Measurements from ENCODE around the gene FILIP1. TPM values are rescaled to one million over a fixed set of nuclear protein-coding genes. Genes with fewer than 3 reads are reported as not detected.

The FILIP1 gene
- total and polyA plus RNA-seq, 4 experiments from 2014 or later: not detected

DNA sequence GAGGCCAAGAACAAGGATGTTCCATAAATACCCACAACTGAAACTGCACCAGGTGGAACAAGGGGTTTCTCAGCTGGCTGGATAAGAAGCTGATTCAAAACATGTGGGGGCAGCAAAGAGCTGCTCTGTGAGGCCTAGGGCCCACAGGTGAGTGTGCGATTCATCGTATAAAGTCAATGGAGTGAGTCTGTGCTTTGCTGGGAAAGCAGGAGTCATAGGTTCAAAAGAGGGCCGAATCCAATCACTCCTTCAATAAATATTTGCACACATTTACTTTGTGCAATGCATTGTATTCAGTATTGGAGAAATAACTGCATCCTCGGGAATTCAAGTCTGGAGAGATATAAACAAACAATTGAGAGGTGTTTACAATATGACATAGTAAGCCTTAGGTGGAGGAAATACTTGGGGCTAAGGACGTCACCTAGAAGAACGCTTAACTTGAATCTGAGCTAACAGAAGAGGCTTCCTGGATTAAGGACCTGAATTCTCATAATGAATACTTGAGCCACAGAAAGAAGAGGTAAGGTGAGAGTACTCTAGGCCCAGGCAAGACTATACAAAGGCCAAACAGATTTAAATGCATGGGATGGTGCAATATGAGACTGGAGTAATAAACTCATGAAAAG, 125.3 kb downstream of the FILIP1 start:
- POLR2A ChIA-PET (ENCODE audit: partially characterized antibody): no interaction called here
- Mint-ChIP-seq H3K9me3 (peaks cover 0 to 4% (median 0%) of the 10 kb centered on the region in 8 donors), H3K4me1 (no peaks in the 10 kb centered on the region), H3K27me3 (peaks cover 2 to 4% of the 10 kb centered on the region in 2 donors), H3K4me3 (no peak overlapping the region), H3K27ac (no peak overlapping the region), H3K36me3 (no peaks in the 10 kb centered on the region)
- Histone ChIP-seq H3K4me1 (ENCODE audit: insufficient read depth, low read length) (no peaks in the 10 kb centered on the region), H3K36me3 (ENCODE audit: insufficient read depth, low read length) (no peaks in the 10 kb centered on the region), H3K27ac (ENCODE audit: low read depth, low read length) (no peak overlapping the region), H3K9me3 (ENCODE audit: control insufficient read depth in 1 of 2, low read length in 2 of 2) (no peaks in the 10 kb centered on the region), H3K27me3 (ENCODE audit: insufficient read depth, low read length) (no peaks in the 10 kb centered on the region), H3K4me3 (ENCODE audit: low read length in 2 of 2) (no peak overlapping the region)
- no peak for DNase-seq
- intact Hi-C loops (cut with micrococcal nuclease): no loop called here
- CTCF ChIA-PET (ENCODE audit: partially characterized antibody): no interaction called here

DNA sequence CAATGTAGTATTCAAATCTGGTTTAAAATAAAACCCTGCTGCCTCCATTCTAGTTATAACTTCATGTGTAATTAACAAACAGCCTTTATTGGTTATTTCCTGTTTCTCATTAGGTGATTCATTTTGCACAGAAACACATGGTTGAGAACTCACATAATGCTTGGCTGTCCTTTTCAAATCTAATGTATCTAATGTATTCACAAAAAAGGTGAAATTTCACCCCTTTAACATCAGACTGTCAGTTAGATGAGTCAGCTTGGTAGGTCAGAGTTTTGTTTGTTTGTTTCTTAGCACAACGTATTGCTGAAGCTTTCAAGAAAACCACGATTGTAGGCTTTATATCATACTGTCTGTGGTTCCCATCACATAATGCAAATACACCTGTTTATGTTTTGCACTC, 130.3 kb downstream of the FILIP1 start:
- Histone ChIP-seq H3K9me3 (ENCODE audit: control insufficient read depth in 1 of 2, low read length in 2 of 2) (no peaks in the 10 kb centered on the region), H3K27me3 (ENCODE audit: insufficient read depth, low read length) (no peaks in the 10 kb centered on the region), H3K4me1 (ENCODE audit: insufficient read depth, low read length) (no peaks in the 10 kb centered on the region), H3K36me3 (ENCODE audit: insufficient read depth, low read length) (no peaks in the 10 kb centered on the region), H3K27ac (ENCODE audit: low read depth, low read length) (no peak overlapping the region), H3K4me3 (ENCODE audit: low read length in 2 of 2) (no peak overlapping the region)
- no peak overlapping the region for H3K27ac Mint-ChIP-seq
- no peaks in the 10 kb centered on the region for H3K4me1 Mint-ChIP-seq
- H3K4me3 Mint-ChIP-seq: no peak overlapping the region
- no peaks in the 10 kb centered on the region for H3K36me3 Mint-ChIP-seq
- CTCF ChIA-PET (ENCODE audit: partially characterized antibody): no interaction called here
- peaks cover 2 to 5% of the 10 kb centered on the region in 2 donors for H3K27me3 Mint-ChIP-seq
- H3K9me3 Mint-ChIP-seq: no peaks in the 10 kb centered on the region
- POLR2A ChIA-PET (ENCODE audit: partially characterized antibody): no interaction called here
- intact Hi-C loops (cut with micrococcal nuclease): no loop called here
- no peak for DNase-seq

DNA sequence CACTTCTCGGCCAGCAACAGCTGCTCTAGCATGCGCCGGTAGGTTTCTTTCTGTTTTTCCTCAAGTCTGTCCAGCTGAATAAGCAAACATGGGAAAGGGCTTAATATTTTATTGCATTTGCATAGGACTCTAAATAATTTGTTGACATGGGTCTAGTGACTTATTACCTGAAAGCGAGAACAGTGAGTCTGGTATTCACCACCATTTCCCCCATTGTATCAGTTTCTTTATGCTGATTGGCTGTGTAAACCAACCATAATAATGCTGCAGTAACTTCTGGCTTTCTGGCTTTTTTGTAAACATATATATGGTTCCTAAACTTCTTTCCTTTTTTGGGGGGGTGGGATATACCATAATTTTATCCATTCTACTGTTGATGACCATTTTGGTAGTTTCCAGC, 140.0 kb downstream of the FILIP1 start:
- CTCF ChIA-PET (ENCODE audit: partially characterized antibody): no interaction called here
- Mint-ChIP-seq H3K4me1 (peaks cover 0 to 5% (median 0%) of the 10 kb centered on the region in 4 donors), H3K27ac (no peak overlapping the region), H3K4me3 (no peak overlapping the region), H3K27me3 (peaks cover 19 to 30% of the 10 kb centered on the region in 2 donors), H3K36me3 (no peaks in the 10 kb centered on the region), H3K9me3 (peaks cover 0 to 2% (median 0%) of the 10 kb centered on the region in 8 donors)
- intact Hi-C loops (cut with micrococcal nuclease): no loop called here
- H3K36me3 ChIP-seq (ENCODE audit: insufficient read depth, low read length): no peaks in the 10 kb centered on the region
- no peak for DNase-seq
- H3K9me3 ChIP-seq (ENCODE audit: control insufficient read depth in 1 of 2, low read length in 2 of 2): no peaks in the 10 kb centered on the region
- no peak overlapping the region for H3K27ac ChIP-seq (ENCODE audit: low read depth, low read length)
- POLR2A ChIA-PET (ENCODE audit: partially characterized antibody): no interaction called here
- H3K4me1 ChIP-seq (ENCODE audit: insufficient read depth, low read length): no peaks in the 10 kb centered on the region
- no peaks in the 10 kb centered on the region for H3K27me3 ChIP-seq (ENCODE audit: insufficient read depth, low read length)
- no peak overlapping the region for H3K4me3 ChIP-seq (ENCODE audit: low read length in 2 of 2)

DNA sequence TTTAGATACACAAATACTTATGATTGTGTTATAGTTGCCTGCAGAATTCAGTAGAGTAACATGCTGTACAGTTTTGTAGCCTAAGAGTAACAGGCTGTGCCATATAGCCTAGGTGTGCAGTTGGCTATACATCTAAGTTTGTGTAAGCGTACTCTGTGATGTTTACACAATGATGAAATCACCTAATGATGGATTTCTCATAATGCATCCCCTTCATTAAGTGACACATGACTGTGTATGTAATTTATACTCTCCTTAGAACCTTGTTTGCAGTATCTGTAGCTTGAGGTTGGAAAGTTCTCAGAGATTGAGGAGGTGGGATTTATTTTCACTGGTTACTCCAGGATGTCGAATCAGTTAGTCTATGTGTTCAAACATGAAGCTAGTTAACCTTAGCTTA, 142.0 kb downstream of the FILIP1 start:
- intact Hi-C loops (cut with micrococcal nuclease): no loop called here

DNA sequence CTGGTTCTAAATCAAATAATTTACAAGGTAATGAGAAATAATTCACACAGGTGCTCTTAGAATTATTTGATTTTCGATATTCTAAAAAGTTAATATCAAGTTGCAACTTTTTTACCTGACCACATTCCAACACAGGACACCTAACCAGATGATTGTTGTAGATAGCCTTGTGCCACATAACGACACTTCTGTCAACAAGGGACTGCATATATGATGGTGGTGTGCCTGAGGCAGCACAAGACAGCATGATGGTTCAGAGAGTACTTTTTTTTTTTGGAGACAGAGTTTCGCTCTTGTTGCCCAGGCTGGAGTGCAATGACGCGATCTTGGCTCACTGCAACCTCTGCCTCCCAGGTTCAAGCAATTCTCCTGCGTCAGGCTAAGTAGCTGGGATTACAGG, 142.8 kb downstream of the FILIP1 start:
- Mint-ChIP-seq H3K4me1 (peaks cover 0 to 5% (median 0%) of the 10 kb centered on the region in 4 donors), H3K9me3 (no peaks in the 10 kb centered on the region), H3K27ac (no peak overlapping the region), H3K36me3 (no peaks in the 10 kb centered on the region), H3K27me3 (peaks cover 19 to 35% of the 10 kb centered on the region in 2 donors), H3K4me3 (no peak overlapping the region)
- H3K27me3 ChIP-seq (ENCODE audit: insufficient read depth, low read length): no peaks in the 10 kb centered on the region
- H3K36me3 ChIP-seq (ENCODE audit: insufficient read depth, low read length): no peaks in the 10 kb centered on the region
- CTCF ChIA-PET (ENCODE audit: partially characterized antibody): no interaction called here
- POLR2A ChIA-PET (ENCODE audit: partially characterized antibody): no interaction called here
- H3K4me3 ChIP-seq (ENCODE audit: low read length in 2 of 2): no peak overlapping the region
- H3K9me3 ChIP-seq (ENCODE audit: control insufficient read depth in 1 of 2, low read length in 2 of 2): no peaks in the 10 kb centered on the region
- H3K27ac ChIP-seq (ENCODE audit: low read depth, low read length): no peak overlapping the region
- intact Hi-C loops (cut with micrococcal nuclease): no loop called here
- no peaks in the 10 kb centered on the region for H3K4me1 ChIP-seq (ENCODE audit: insufficient read depth, low read length)
- DNase-seq: no peak

More for the DNA sequence above, 142.0 kb downstream of the FILIP1 start:
- H3K4me3 ChIP-seq (ENCODE audit: low read length in 2 of 2): no peak overlapping the region
- Mint-ChIP-seq H3K9me3 (no peaks in the 10 kb centered on the region), H3K27me3 (peaks cover 19 to 37% of the 10 kb centered on the region in 2 donors), H3K4me1 (peaks cover 0 to 5% (median 0%) of the 10 kb centered on the region in 4 donors), H3K27ac (no peak overlapping the region), H3K4me3 (no peak overlapping the region), H3K36me3 (no peaks in the 10 kb centered on the region)
- no peak overlapping the region for H3K27ac ChIP-seq (ENCODE audit: low read depth, low read length)
- H3K27me3 ChIP-seq (ENCODE audit: insufficient read depth, low read length): no peaks in the 10 kb centered on the region
- H3K9me3 ChIP-seq (ENCODE audit: control insufficient read depth in 1 of 2, low read length in 2 of 2): no peaks in the 10 kb centered on the region
- DNase-seq: no peak
- no peaks in the 10 kb centered on the region for H3K36me3 ChIP-seq (ENCODE audit: insufficient read depth, low read length)
- H3K4me1 ChIP-seq (ENCODE audit: insufficient read depth, low read length): no peaks in the 10 kb centered on the region
- CTCF ChIA-PET (ENCODE audit: partially characterized antibody): no interaction called here
- POLR2A ChIA-PET (ENCODE audit: partially characterized antibody): no interaction called here

DNA sequence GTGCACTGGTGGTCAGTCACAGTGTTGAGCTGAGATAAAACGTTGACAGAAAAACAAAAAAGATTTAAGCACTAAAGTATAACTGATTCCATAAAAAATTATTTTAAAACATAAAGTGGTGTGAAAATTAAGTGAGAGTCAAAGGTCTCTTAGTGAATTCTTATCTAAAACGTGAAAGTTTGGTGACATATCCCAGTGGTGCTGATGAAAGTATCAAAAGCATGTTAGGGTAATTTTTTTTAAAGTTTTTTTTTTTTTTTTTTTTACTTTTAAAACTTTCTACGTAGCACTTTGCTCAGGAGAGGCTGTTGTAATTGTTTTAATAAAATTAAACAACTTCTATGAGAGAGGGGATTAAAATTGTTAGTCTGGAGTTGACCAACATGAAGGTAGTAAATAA, 143.4 kb downstream of the FILIP1 start:
- Mint-ChIP-seq H3K27me3 (peaks cover 19 to 36% of the 10 kb centered on the region in 2 donors), H3K4me1 (peaks cover 0 to 5% (median 0%) of the 10 kb centered on the region in 4 donors), H3K27ac (no peak overlapping the region), H3K36me3 (no peaks in the 10 kb centered on the region), H3K4me3 (no peak overlapping the region), H3K9me3 (no peaks in the 10 kb centered on the region)
- ChIA-PET CTCF (ENCODE audit: partially characterized antibody) (no interaction called here), POLR2A (ENCODE audit: partially characterized antibody) (no interaction called here)
- no peak overlapping the region for H3K4me3 ChIP-seq (ENCODE audit: low read length in 2 of 2)
- no peaks in the 10 kb centered on the region for H3K36me3 ChIP-seq (ENCODE audit: insufficient read depth, low read length)
- no peaks in the 10 kb centered on the region for H3K4me1 ChIP-seq (ENCODE audit: insufficient read depth, low read length)
- H3K27ac ChIP-seq (ENCODE audit: low read depth, low read length): no peak overlapping the region
- H3K27me3 ChIP-seq (ENCODE audit: insufficient read depth, low read length): no peaks in the 10 kb centered on the region
- intact Hi-C loops (cut with micrococcal nuclease): no loop called here
- no peak for DNase-seq
- H3K9me3 ChIP-seq (ENCODE audit: control insufficient read depth in 1 of 2, low read length in 2 of 2): no peaks in the 10 kb centered on the region

DNA sequence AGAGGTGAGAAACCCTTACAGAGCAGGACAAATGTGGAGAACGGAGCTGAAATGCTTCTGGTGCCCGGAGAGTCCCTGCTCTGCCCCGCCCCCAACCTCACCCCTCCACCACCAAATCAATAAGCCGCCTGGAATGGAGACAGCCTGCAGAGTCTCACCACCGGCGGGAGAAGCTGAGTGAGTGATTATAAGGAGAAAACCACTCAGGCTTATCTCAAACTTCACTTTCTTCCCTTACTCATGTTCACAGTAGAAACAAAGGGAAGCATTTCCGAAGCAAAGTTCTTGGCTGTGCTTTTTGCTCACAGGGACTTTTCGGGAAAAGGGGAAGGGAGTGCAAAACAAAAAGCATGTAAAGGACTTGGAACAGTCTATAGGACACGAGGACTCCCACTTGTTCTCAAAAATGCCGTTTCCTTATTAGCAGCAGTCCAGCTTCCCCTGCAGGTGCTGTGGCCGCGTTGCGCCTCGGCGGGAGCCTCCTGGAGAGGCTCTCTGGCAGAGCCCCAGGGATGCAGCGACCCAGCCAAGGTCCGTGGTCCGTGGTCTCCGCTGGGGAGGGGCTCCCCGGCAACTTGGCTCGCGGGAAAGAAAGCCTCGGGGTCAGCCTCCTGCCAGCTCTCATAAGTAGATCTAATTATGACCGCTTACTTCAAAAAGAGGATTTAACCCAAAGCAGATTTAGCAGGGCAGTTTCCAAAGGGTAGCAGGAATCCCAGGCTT, 144.2 kb downstream of the FILIP1 start:
- Mint-ChIP-seq H3K27ac (no peak overlapping the region), H3K9me3 (no peaks in the 10 kb centered on the region), H3K36me3 (no peaks in the 10 kb centered on the region), H3K27me3 (peaks cover 19 to 36% of the 10 kb centered on the region in 2 donors), H3K4me3 (peak overlapping the region in 1 of 8 donors; percentile 19), H3K4me1 (peaks cover 0 to 5% (median 0%) of the 10 kb centered on the region in 4 donors)
- Histone ChIP-seq H3K4me3 (ENCODE audit: low read length in 2 of 2) (no peak overlapping the region), H3K27ac (ENCODE audit: low read depth, low read length) (no peak overlapping the region), H3K9me3 (ENCODE audit: control insufficient read depth in 1 of 2, low read length in 2 of 2) (no peaks in the 10 kb centered on the region), H3K36me3 (ENCODE audit: insufficient read depth, low read length) (no peaks in the 10 kb centered on the region), H3K4me1 (ENCODE audit: insufficient read depth, low read length) (no peaks in the 10 kb centered on the region), H3K27me3 (ENCODE audit: insufficient read depth, low read length) (no peaks in the 10 kb centered on the region)
- ChIA-PET POLR2A (ENCODE audit: partially characterized antibody) (no interaction called here), CTCF (ENCODE audit: partially characterized antibody) (no interaction called here)
- intact Hi-C loops (cut with micrococcal nuclease): no loop called here
- DNase-seq: peak in 1 of 5 donors; percentile 0
